Thyroid gland (tissue), 4 donors: ENCODE data around the gene SUSD2.

Source experiments
- POLR2A ChIP-seq, 2 donors: fragments of 450-650 bp; IDR thresholded peaks; one replicate each; pipeline ENCODE4 v1.6.1; 2017; ENCODE audit warnings: antibody characterized with exemption in 2 of 2, mild to moderate bottlenecking in 2 of 2, moderate library complexity in 1 of 2
- TF ChIP-seq, protein P1 (sequence below), 6 experiments: fragments of 200-600 bp in 3 of 6; fragments of 450-650 bp in 3 of 6; sonication (generic) in 3 of 6; IDR thresholded peaks; one replicate each; pipeline ENCODE4 v1.5.1; 2016 to 2019; ENCODE audit warnings: antibody characterized with exemption in 6 of 6, mild to moderate bottlenecking in 2 of 6, inconsistent platforms in 1 of 6, moderate library complexity in 1 of 6

- TF ChIP-seq, protein P1, sequence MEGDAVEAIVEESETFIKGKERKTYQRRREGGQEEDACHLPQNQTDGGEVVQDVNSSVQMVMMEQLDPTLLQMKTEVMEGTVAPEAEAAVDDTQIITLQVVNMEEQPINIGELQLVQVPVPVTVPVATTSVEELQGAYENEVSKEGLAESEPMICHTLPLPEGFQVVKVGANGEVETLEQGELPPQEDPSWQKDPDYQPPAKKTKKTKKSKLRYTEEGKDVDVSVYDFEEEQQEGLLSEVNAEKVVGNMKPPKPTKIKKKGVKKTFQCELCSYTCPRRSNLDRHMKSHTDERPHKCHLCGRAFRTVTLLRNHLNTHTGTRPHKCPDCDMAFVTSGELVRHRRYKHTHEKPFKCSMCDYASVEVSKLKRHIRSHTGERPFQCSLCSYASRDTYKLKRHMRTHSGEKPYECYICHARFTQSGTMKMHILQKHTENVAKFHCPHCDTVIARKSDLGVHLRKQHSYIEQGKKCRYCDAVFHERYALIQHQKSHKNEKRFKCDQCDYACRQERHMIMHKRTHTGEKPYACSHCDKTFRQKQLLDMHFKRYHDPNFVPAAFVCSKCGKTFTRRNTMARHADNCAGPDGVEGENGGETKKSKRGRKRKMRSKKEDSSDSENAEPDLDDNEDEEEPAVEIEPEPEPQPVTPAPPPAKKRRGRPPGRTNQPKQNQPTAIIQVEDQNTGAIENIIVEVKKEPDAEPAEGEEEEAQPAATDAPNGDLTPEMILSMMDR (IDR thresholded peaks at IDR 0.05): no peak
- TF ChIP-seq POLR2A (IDR thresholded peaks at IDR 0.05): no peak
Observed at GRCh38 chr22:24142241-24142640, 39.0 kb upstream of the SUSD2 start.
